ENCODE measurements around the gene IGFBP4. TPM values are rescaled to one million over a fixed set of nuclear protein-coding genes. Genes with fewer than 3 reads are reported as not detected.

The IGFBP4 gene
- total and polyA plus RNA-seq, 4 donors = 74.1 to 649 (median 238) TPM

DNA sequence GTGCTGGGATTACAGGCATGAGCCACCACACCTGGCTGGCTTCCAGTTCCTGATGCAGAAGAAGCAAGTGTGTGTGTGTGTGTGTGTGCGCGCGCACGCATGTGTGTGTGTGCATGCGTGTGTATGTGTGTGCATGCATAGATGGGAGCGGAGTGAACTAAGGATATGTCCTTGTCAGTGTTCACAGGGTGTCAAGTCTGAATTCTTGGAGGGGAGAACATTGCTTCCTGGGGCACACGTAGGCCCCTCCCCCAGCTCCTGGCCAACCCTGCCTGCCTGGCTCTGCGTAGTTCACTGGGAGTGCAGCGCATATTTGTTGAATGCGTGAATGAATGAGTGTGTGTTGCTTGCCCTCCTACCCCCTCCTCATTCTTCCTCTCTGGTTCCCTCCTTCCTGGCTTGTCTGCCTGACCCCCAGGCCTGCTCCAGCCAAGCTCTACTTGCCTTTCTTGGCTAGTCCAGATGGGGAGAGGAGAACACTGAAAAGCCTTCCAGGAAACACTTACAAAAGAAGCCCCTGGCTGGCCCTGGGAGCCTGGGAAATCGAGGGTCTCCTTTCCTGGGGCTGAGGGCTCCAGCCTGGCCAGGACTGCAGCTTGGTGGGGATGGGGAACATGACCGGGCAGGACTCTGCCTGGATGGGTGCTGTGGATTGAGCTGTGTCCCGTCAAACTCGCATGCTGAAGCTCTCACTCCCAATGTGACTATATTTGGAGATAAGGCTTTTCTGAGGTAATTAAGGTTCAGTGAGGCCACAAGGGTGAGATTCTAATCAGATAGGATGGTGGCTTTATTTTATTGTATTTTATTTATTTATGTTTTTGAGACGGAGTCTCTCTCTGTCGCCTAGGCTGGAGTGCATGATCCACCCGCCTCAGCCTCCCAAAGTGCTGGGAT, 27.9 kb downstream of the IGFBP4 start:
- Histone ChIP-seq H3K4me1 (ENCODE audit: control insufficient read depth in 4 of 4, insufficient read depth in 4 of 4, low read length in 3 of 4) (peaks cover 0 to 41% (median 27%) of the 10 kb centered on the region in 4 donors), H3K36me3 (ENCODE audit: control insufficient read depth in 4 of 4, insufficient read depth in 3 of 4, low read depth in 1 of 4, low read length in 3 of 4) (no peaks in the 10 kb centered on the region), H3K4me3 (ENCODE audit: low read depth in 1 of 3, low read length in 3 of 3) (no peak overlapping the region), H3K9me3 (ENCODE audit: control insufficient read depth in 4 of 4, low read length in 3 of 4) (no peaks in the 10 kb centered on the region), H3K27me3 (ENCODE audit: control insufficient read depth in 4 of 4, insufficient read depth in 4 of 4, low read length in 3 of 4) (no peaks in the 10 kb centered on the region), H3K9ac (ENCODE audit: low read depth in 1 of 2, low read length in 2 of 2) (no peak overlapping the region), H3K27ac (ENCODE audit: low read depth in 1 of 2, low read length in 2 of 2) (no peak overlapping the region)
- WGBS = 86% methylated on average over 17 of the region's 17 CpGs
- no peak for DNase-seq (ENCODE audit: low spot score)
- TF ChIP-seq FOXA1 (IDR thresholded peaks at IDR 0.05) (no peak), RXRA (IDR thresholded peaks at IDR 0.05) (no peak), NR2F2 (IDR thresholded peaks at IDR 0.05) (no peak), HNF4G (IDR thresholded peaks at IDR 0.05) (no peak), JUND (IDR thresholded peaks at IDR 0.05) (no peak), HNF4A (conservative IDR thresholded peaks at IDR 0.05) (no peak), EGR1 (IDR thresholded peaks at IDR 0.05; ENCODE audit: low read depth in 2 of 2) (no peak)
- TF ChIP-seq, protein P1, sequence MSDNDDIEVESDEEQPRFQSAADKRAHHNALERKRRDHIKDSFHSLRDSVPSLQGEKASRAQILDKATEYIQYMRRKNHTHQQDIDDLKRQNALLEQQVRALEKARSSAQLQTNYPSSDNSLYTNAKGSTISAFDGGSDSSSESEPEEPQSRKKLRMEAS (IDR thresholded peaks at IDR 0.05) = no peak
- TF ChIP-seq, protein P2, sequence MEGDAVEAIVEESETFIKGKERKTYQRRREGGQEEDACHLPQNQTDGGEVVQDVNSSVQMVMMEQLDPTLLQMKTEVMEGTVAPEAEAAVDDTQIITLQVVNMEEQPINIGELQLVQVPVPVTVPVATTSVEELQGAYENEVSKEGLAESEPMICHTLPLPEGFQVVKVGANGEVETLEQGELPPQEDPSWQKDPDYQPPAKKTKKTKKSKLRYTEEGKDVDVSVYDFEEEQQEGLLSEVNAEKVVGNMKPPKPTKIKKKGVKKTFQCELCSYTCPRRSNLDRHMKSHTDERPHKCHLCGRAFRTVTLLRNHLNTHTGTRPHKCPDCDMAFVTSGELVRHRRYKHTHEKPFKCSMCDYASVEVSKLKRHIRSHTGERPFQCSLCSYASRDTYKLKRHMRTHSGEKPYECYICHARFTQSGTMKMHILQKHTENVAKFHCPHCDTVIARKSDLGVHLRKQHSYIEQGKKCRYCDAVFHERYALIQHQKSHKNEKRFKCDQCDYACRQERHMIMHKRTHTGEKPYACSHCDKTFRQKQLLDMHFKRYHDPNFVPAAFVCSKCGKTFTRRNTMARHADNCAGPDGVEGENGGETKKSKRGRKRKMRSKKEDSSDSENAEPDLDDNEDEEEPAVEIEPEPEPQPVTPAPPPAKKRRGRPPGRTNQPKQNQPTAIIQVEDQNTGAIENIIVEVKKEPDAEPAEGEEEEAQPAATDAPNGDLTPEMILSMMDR (IDR thresholded peaks at IDR 0.05; ENCODE audit: low read depth, low read length, missing input control) = no peak

DNA sequence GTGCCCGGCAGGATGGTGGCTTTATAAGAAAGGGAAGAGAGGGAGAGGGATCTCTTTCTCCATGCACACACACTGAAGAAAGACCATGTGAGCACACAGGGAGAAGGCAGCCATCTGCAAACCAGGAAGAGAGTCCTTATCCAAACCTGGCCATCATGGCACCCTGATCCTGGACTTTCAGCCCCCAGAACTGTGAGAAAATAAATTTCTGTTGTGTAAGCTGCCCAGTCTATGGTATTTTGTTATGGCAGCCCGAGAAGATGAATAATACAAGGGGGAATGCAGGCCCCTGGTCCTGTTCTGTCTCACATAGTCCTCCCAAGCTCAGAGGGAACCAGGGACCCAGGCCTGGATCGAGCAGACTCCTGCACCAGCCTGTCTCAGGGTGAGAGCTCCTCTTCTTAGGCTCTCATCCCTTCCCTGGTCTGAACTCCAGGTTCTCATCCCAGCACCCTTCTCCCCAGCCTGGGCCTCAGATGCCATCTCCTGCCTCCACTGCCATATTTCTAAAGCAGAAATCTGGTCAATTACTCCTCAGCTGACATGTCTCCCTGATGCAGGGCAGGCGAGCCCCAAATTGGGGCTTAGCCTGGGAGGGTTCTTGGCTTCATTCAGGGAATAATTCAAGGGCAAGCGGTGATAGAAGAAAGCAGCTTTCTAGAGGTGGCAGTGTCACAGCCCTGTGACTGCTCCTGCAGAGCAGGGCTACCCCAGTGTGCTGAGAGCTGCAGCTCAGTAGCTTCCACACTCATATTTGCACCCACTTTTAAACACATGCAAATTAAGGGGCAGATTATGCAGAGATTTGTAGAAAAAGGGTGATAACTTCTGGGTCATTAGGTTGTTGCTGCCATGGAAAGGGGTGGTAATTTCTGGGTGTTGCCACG, 28.8 kb downstream of the IGFBP4 start:
- no peak overlapping the region for H3K9ac ChIP-seq (ENCODE audit: low read depth in 1 of 2, low read length in 2 of 2)
- no peak for DNase-seq (ENCODE audit: low spot score)
- H3K27me3 ChIP-seq (ENCODE audit: control insufficient read depth in 4 of 4, insufficient read depth in 4 of 4, low read length in 3 of 4) = no peaks in the 10 kb centered on the region
- H3K9me3 ChIP-seq (ENCODE audit: control insufficient read depth in 4 of 4, low read length in 3 of 4) = no peaks in the 10 kb centered on the region
- H3K36me3 ChIP-seq (ENCODE audit: control insufficient read depth in 4 of 4, insufficient read depth in 3 of 4, low read depth in 1 of 4, low read length in 3 of 4) = no peaks in the 10 kb centered on the region
- H3K27ac ChIP-seq (ENCODE audit: low read depth in 1 of 2, low read length in 2 of 2) = no peak overlapping the region
- H3K4me1 ChIP-seq (ENCODE audit: control insufficient read depth in 4 of 4, insufficient read depth in 4 of 4, low read length in 3 of 4) = peaks cover 0 to 43% (median 28%) of the 10 kb centered on the region in 4 donors
- TF ChIP-seq, protein P3, sequence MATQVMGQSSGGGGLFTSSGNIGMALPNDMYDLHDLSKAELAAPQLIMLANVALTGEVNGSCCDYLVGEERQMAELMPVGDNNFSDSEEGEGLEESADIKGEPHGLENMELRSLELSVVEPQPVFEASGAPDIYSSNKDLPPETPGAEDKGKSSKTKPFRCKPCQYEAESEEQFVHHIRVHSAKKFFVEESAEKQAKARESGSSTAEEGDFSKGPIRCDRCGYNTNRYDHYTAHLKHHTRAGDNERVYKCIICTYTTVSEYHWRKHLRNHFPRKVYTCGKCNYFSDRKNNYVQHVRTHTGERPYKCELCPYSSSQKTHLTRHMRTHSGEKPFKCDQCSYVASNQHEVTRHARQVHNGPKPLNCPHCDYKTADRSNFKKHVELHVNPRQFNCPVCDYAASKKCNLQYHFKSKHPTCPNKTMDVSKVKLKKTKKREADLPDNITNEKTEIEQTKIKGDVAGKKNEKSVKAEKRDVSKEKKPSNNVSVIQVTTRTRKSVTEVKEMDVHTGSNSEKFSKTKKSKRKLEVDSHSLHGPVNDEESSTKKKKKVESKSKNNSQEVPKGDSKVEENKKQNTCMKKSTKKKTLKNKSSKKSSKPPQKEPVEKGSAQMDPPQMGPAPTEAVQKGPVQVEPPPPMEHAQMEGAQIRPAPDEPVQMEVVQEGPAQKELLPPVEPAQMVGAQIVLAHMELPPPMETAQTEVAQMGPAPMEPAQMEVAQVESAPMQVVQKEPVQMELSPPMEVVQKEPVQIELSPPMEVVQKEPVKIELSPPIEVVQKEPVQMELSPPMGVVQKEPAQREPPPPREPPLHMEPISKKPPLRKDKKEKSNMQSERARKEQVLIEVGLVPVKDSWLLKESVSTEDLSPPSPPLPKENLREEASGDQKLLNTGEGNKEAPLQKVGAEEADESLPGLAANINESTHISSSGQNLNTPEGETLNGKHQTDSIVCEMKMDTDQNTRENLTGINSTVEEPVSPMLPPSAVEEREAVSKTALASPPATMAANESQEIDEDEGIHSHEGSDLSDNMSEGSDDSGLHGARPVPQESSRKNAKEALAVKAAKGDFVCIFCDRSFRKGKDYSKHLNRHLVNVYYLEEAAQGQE (IDR thresholded peaks at IDR 0.05) = no peak
- TF ChIP-seq, protein P1 (IDR thresholded peaks at IDR 0.05) = no peak
- no peak for TF ChIP-seq RXRA (IDR thresholded peaks at IDR 0.05)
- no peak for TF ChIP-seq TAF1 (conservative IDR thresholded peaks at IDR 0.05)
- no peak for TF ChIP-seq FOXA1 (IDR thresholded peaks at IDR 0.05)
- TF ChIP-seq HNF4G (IDR thresholded peaks at IDR 0.05) = no peak
- TF ChIP-seq, protein P4, sequence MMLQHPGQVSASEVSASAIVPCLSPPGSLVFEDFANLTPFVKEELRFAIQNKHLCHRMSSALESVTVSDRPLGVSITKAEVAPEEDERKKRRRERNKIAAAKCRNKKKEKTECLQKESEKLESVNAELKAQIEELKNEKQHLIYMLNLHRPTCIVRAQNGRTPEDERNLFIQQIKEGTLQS (IDR thresholded peaks at IDR 0.05) = no peak
- no peak for TF ChIP-seq SP1 (IDR thresholded peaks at IDR 0.05)
- TF ChIP-seq RAD21 (IDR thresholded peaks at IDR 0.05) = no peak
- TF ChIP-seq YY1 (IDR thresholded peaks at IDR 0.05) = no peak
- TF ChIP-seq JUND (IDR thresholded peaks at IDR 0.05) = no peak
- TF ChIP-seq HNF4A (conservative IDR thresholded peaks at IDR 0.05) = no peak
- no peak for TF ChIP-seq FOXA2 (IDR thresholded peaks at IDR 0.05)
- 92% methylated on average over 6 of the region's 6 CpGs for WGBS
- H3K4me3 ChIP-seq (ENCODE audit: low read depth in 1 of 3, low read length in 3 of 3) = no peak overlapping the region

Data from liver (tissue), 9 donors.